ENCODE measurements around the gene MYBPHL. TPM values are rescaled to one million over a fixed set of nuclear protein-coding genes. Genes with fewer than 3 reads are reported as not detected.

The MYBPHL gene
- total RNA-seq, 4 donors from 2014 or later: 3.1 TPM; not detected in 3

DNA sequence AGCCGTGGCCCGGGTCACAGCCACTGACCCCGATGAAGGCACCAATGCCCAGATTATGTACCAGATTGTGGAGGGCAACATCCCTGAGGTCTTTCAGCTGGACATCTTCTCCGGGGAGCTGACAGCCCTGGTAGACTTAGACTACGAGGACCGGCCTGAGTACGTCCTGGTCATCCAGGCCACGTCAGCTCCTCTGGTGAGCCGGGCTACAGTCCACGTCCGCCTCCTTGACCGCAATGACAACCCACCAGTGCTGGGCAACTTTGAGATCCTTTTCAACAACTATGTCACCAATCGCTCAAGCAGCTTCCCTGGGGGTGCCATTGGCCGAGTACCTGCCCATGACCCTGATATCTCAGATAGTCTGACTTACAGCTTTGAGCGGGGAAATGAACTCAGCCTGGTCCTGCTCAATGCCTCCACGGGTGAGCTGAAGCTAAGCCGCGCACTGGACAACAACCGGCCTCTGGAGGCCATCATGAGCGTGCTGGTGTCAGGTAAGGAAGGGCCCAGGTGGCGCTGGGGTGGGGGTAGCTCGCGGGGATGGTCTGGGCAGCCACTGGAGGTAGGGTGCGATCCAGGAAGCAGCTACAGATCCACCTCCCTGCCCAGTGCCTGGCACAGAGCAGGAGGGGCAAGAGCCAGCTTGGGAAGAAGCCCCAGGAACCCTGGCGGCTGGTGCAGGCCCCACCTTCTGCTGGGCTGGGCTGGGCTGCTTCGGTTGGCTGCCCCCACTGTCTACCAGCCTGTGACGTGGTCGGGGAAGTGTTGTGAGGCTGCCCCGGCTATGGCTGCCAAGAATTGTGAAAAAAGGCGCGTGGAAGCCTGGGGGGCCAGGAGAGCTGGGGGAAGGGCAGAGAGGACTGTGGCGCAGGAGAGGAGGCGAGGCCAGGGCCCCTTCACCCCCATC lies 53.7 kb downstream of the MYBPHL start:
- Histone ChIP-seq H3K9me3 (no peaks in the 10 kb centered on the region), H3K4me3 (peak overlapping the region in 1 of 4 donors; percentile 28), H3K36me3 (no peaks in the 10 kb centered on the region), H3K27ac (peak overlapping the region; percentile 35 to 79 (median 70)), H3K4me1 (peaks cover 31 to 36% of the 10 kb centered on the region in 2 donors), H3K27me3 (no peaks in the 10 kb centered on the region)
- no peak for DNase-seq
- no peak for ATAC-seq
- TF ChIP-seq POLR2A (IDR thresholded peaks at IDR 0.05): no peak
- TF ChIP-seq, protein P1, sequence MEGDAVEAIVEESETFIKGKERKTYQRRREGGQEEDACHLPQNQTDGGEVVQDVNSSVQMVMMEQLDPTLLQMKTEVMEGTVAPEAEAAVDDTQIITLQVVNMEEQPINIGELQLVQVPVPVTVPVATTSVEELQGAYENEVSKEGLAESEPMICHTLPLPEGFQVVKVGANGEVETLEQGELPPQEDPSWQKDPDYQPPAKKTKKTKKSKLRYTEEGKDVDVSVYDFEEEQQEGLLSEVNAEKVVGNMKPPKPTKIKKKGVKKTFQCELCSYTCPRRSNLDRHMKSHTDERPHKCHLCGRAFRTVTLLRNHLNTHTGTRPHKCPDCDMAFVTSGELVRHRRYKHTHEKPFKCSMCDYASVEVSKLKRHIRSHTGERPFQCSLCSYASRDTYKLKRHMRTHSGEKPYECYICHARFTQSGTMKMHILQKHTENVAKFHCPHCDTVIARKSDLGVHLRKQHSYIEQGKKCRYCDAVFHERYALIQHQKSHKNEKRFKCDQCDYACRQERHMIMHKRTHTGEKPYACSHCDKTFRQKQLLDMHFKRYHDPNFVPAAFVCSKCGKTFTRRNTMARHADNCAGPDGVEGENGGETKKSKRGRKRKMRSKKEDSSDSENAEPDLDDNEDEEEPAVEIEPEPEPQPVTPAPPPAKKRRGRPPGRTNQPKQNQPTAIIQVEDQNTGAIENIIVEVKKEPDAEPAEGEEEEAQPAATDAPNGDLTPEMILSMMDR (IDR thresholded peaks at IDR 0.05 in 4 of 5, conservative IDR thresholded peaks at IDR 0.05 in 1 of 5): no peak
- intact Hi-C loops (cut with DNase I; ENCODE audit: low total_unique reads): no loop called here
- in situ Hi-C loops (cut with MboI; ENCODE audit: low sequenced_read_pairs in 4 of 4): no loop called here

DNA sequence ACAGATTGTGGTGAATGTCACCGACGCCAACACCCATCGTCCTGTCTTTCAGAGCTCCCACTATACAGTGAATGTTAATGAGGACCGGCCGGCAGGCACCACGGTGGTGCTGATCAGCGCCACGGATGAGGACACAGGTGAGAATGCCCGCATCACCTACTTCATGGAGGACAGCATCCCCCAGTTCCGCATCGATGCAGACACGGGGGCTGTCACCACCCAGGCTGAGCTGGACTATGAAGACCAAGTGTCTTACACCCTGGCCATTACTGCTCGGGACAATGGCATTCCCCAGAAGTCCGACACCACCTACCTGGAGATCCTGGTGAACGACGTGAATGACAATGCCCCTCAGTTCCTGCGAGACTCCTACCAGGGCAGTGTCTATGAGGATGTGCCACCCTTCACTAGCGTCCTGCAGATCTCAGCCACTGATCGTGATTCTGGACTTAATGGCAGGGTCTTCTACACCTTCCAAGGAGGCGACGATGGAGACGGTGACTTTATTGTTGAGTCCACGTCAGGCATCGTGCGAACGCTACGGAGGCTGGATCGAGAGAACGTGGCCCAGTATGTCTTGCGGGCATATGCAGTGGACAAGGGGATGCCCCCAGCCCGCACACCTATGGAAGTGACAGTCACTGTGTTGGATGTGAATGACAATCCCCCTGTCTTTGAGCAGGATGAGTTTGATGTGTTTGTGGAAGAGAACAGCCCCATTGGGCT lies 54.5 kb downstream of the MYBPHL start:
- in situ Hi-C loops (cut with MboI; ENCODE audit: low sequenced_read_pairs in 4 of 4): no loop called here
- Histone ChIP-seq H3K27ac (no peak overlapping the region), H3K27me3 (no peaks in the 10 kb centered on the region), H3K4me3 (no peak overlapping the region), H3K4me1 (peaks cover 31 to 36% of the 10 kb centered on the region in 2 donors), H3K9me3 (no peaks in the 10 kb centered on the region), H3K36me3 (no peaks in the 10 kb centered on the region)
- intact Hi-C loops (cut with DNase I; ENCODE audit: low total_unique reads): no loop called here
- TF ChIP-seq, protein P1 (IDR thresholded peaks at IDR 0.05 in 4 of 5, conservative IDR thresholded peaks at IDR 0.05 in 1 of 5): no peak
- TF ChIP-seq POLR2A (IDR thresholded peaks at IDR 0.05): no peak
- DNase-seq: no peak
- no peak for ATAC-seq

DNA sequence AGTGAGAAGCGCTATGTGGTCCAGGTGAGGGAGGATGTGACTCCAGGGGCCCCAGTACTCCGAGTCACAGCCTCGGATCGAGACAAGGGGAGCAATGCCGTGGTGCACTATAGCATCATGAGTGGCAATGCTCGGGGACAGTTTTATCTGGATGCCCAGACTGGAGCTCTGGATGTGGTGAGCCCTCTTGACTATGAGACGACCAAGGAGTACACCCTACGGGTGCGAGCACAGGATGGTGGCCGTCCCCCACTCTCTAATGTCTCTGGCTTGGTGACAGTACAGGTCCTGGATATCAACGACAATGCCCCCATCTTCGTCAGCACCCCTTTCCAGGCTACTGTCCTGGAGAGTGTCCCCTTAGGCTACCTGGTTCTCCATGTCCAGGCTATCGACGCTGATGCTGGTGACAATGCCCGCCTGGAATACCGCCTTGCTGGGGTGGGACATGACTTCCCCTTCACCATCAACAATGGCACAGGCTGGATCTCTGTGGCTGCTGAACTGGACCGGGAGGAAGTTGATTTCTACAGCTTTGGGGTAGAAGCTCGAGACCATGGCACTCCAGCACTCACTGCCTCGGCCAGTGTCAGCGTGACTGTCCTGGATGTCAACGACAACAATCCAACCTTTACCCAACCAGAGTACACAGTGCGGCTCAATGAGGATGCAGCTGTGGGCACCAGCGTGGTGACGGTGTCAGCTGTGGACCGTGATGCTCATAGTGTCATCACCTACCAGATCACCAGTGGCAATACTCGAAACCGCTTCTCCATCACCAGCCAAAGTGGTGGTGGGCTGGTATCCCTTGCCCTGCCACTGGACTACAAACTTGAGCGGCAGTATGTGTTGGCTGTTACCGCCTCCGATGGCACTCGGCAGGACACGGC lies 55.3 kb downstream of the MYBPHL start:
- intact Hi-C loops (cut with DNase I; ENCODE audit: low total_unique reads): no loop called here
- DNase-seq: no peak
- Histone ChIP-seq H3K27me3 (no peaks in the 10 kb centered on the region), H3K4me1 (peaks cover 31 to 36% of the 10 kb centered on the region in 2 donors), H3K4me3 (no peak overlapping the region), H3K27ac (no peak overlapping the region), H3K36me3 (no peaks in the 10 kb centered on the region), H3K9me3 (no peaks in the 10 kb centered on the region)
- TF ChIP-seq, protein P1 (IDR thresholded peaks at IDR 0.05 in 4 of 5, conservative IDR thresholded peaks at IDR 0.05 in 1 of 5): no peak
- TF ChIP-seq POLR2A (IDR thresholded peaks at IDR 0.05): no peak
- ATAC-seq: no peak
- in situ Hi-C loops (cut with MboI; ENCODE audit: low sequenced_read_pairs in 4 of 4): no loop called here

DNA sequence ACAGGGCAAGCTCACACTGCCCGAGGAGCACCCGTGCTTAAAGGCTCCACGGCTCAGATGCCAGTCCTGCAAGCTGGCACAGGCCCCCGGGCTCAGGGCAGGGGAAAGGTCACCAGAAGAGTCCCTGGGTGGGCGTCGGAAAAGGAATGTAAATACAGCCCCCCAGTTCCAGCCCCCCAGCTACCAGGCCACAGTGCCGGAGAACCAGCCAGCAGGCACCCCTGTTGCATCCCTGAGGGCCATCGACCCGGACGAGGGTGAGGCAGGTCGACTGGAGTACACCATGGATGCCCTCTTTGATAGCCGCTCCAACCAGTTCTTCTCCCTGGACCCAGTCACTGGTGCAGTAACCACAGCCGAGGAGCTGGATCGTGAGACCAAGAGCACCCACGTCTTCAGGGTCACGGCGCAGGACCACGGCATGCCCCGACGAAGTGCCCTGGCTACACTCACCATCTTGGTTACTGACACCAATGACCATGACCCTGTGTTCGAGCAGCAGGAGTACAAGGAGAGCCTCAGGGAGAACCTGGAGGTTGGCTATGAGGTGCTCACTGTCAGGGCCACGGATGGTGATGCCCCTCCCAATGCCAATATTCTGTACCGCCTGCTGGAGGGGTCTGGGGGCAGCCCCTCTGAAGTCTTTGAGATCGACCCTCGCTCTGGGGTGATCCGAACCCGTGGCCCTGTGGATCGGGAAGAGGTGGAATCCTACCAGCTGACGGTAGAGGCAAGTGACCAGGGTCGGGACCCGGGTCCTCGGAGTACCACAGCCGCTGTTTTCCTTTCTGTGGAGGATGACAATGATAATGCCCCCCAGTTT lies 56.1 kb downstream of the MYBPHL start:
- Histone ChIP-seq H3K4me3 (peak overlapping the region; percentile 47 to 58 (median 52)), H3K27ac (no peak overlapping the region), H3K4me1 (peaks cover 31 to 36% of the 10 kb centered on the region in 2 donors), H3K36me3 (no peaks in the 10 kb centered on the region), H3K27me3 (no peaks in the 10 kb centered on the region), H3K9me3 (no peaks in the 10 kb centered on the region)
- ATAC-seq (no peak), DNase-seq (no peak)
- intact Hi-C loops (cut with DNase I; ENCODE audit: low total_unique reads): no loop called here
- in situ Hi-C loops (cut with MboI; ENCODE audit: low sequenced_read_pairs in 4 of 4): no loop called here
- no peak for TF ChIP-seq POLR2A (IDR thresholded peaks at IDR 0.05)
- TF ChIP-seq, protein P1 (IDR thresholded peaks at IDR 0.05 in 4 of 5, conservative IDR thresholded peaks at IDR 0.05 in 1 of 5): no peak
